Keratinocyte (primary cell): ENCODE data around the gene TMEM254. TPM values are rescaled to one million over a fixed set of nuclear protein-coding genes. Genes with fewer than 3 reads are reported as not detected.
"Not testable (repeated sequence)": the region's sequence is repeated elsewhere in the genome, so short reads cannot be mapped to it uniquely, and the experiment has no call there.

Source experiments
- DNase-seq: peaks from one replicate; pipeline ENCODE4 v3.0.0-alpha.2; 2011; ENCODE audit warnings: low read depth, missing footprints, low spot score
- FAIRE-seq: peaks from 2 replicates; lab custom pipeline; 2011; peaks lifted over from hg19 to GRCh38; lab: Jason Lieb, UNC
- H2AFZ ChIP-seq: 2 replicates; pipeline ENCODE4 v1.6.0; 2012; ENCODE audit warnings: low read length, control low read depth, inconsistent platforms; ENCODE audit not compliant: control insufficient read depth
- H3K27ac ChIP-seq: 2 replicates; pipeline ENCODE4 v1.5.1; 2011; ENCODE audit warnings: low read length; ENCODE audit not compliant: control insufficient read depth, insufficient read depth
- H3K27me3 ChIP-seq: 3 replicates; pipeline ENCODE4 v1.6.0; 2011; ENCODE audit warnings: low read length; ENCODE audit not compliant: control insufficient read depth, insufficient read depth; ENCODE audit errors: extremely low read depth
- H3K36me3 ChIP-seq, 2 experiments: 2 replicates in 1 of 2; 3 replicates in 1 of 2; pipeline ENCODE4 v1.5.1; 2011; ENCODE audit warnings: low read length in 2 of 2, mild to moderate bottlenecking in 1 of 2; ENCODE audit not compliant: control insufficient read depth in 2 of 2, insufficient read depth in 2 of 2; ENCODE audit errors: extremely low read depth in 1 of 2
- H3K4me1 ChIP-seq: 3 replicates; pipeline ENCODE4 v1.5.1; 2011; ENCODE audit warnings: low read length; ENCODE audit not compliant: control insufficient read depth, insufficient read depth; ENCODE audit errors: extremely low read depth
- H3K4me2 ChIP-seq: 3 replicates; pipeline ENCODE4 v1.6.0; 2011; ENCODE audit warnings: low read depth, low read length; ENCODE audit not compliant: control insufficient read depth, insufficient read depth; ENCODE audit errors: extremely low read depth
- H3K4me3 ChIP-seq, 3 experiments: fragments of 200-600 bp in 1 of 3; sonication (generic) in 1 of 3; 2 replicates in 2 of 3; 3 replicates in 1 of 3; pipeline ENCODE4 v1.5.1; 2011 to 2016; ENCODE audit warnings: low read length in 3 of 3, mild to moderate bottlenecking in 3 of 3, control low read depth in 2 of 3, inconsistent platforms in 1 of 3, low read depth in 1 of 3, mixed read lengths in 1 of 3, mixed run types in 1 of 3, moderate library complexity in 1 of 3; ENCODE audit not compliant: control insufficient read depth in 2 of 3, insufficient read depth in 2 of 3; ENCODE audit errors: extremely low read depth in 1 of 3
- H3K79me2 ChIP-seq: 2 replicates; pipeline ENCODE4 v1.6.0; 2012; ENCODE audit warnings: low read length; ENCODE audit not compliant: control insufficient read depth, insufficient read depth
- H3K9ac ChIP-seq: 3 replicates; pipeline ENCODE4 v1.6.0; 2011; ENCODE audit warnings: low read length; ENCODE audit not compliant: control insufficient read depth, insufficient read depth; ENCODE audit errors: extremely low read depth
- H3K9me1 ChIP-seq: 3 replicates; pipeline ENCODE4 v1.6.0; 2011; ENCODE audit warnings: low read length; ENCODE audit not compliant: control insufficient read depth, insufficient read depth; ENCODE audit errors: extremely low read depth
- H3K9me3 ChIP-seq: 2 replicates; pipeline ENCODE4 v1.5.1; 2012; ENCODE audit warnings: low read depth, low read length; ENCODE audit not compliant: control insufficient read depth
- H4K20me1 ChIP-seq: 3 replicates; pipeline ENCODE4 v1.6.0; 2011; ENCODE audit warnings: low read length; ENCODE audit not compliant: control insufficient read depth, insufficient read depth; ENCODE audit errors: extremely low read depth
- EZH2 ChIP-seq: IDR thresholded peaks from one replicate; pipeline ENCODE4 v1.6.1; 2012; ENCODE audit warnings: inconsistent platforms, mild to moderate bottlenecking, low read length, moderate library complexity
- dilution Hi-C: fragments of 300-500 bp; cut with MboI; formaldehyde crosslinking; loops from one replicate; pipeline ENCODE4 v1.7.0; 2020; ENCODE audit warnings: low sequenced_read_pairs; ENCODE audit not compliant: extremely low pct_ligation_motif_present
- polyA plus RNA-seq, 5 experiments: library from polyadenylated mRNA; depleted of rRNA in 3 of 5; stranded (reverse) in 3 of 5; stranded (forward) in 1 of 5; unstranded in 1 of 5; fragments of >200 nt; gene quantifications; 1 replicate in 1 of 5; 2 replicates in 3 of 5; 3 replicates in 1 of 5; pipeline versions ENCODE4 v1.2.1 to v1.2.3, GENCODE V29; 2011 to 2012; ENCODE audit warnings: missing spikeins in 2 of 5, low read depth in 1 of 5, low replicate concordance in 1 of 5
- TF ChIP-seq, protein P1 (sequence below), 3 experiments: IDR thresholded peaks in 1 of 3; conservative IDR thresholded peaks in 1 of 3; optimal IDR thresholded peaks in 1 of 3; 2 replicates in 2 of 3; 3 replicates in 1 of 3; pipeline versions ENCODE3 to v1.5.1; 2011; ENCODE audit warnings: low read length in 3 of 3, mild to moderate bottlenecking in 3 of 3, moderate library complexity in 2 of 3, control low read depth in 1 of 3, inconsistent platforms in 1 of 3; ENCODE audit not compliant: insufficient read depth in 2 of 3; ENCODE audit errors: extremely low read depth in 1 of 3

The TMEM254 gene
- polyA plus RNA-seq, 1 donor (not counting 4 experiments of a cell fraction or from before 2014, with no cell fraction given) = 34.0 TPM

DNA sequence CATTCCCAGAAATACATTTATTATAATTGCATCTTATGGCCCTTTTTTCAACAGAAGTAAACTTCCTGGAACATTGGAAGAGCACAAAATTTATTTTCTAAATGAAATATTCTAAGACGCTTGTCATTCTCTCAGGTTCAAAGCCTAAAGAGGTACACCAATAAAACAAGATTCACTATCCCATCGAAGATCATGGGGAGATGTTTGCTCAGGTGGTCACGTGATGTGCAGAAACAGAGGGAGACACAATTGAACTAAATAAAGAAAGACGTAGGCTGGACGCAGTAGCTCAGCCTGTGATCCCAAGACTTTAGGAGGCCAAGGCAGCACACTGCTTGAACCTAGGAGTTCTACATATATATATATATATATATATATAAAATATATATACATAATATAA lies 46.0 kb upstream of the TMEM254 start:
- no peak overlapping the region for H3K4me2 ChIP-seq
- H4K20me1 ChIP-seq = no peaks in the 10 kb centered on the region
- no peaks in the 10 kb centered on the region for H3K9me1 ChIP-seq
- no peak for TF ChIP-seq EZH2
- TF ChIP-seq, protein P1, sequence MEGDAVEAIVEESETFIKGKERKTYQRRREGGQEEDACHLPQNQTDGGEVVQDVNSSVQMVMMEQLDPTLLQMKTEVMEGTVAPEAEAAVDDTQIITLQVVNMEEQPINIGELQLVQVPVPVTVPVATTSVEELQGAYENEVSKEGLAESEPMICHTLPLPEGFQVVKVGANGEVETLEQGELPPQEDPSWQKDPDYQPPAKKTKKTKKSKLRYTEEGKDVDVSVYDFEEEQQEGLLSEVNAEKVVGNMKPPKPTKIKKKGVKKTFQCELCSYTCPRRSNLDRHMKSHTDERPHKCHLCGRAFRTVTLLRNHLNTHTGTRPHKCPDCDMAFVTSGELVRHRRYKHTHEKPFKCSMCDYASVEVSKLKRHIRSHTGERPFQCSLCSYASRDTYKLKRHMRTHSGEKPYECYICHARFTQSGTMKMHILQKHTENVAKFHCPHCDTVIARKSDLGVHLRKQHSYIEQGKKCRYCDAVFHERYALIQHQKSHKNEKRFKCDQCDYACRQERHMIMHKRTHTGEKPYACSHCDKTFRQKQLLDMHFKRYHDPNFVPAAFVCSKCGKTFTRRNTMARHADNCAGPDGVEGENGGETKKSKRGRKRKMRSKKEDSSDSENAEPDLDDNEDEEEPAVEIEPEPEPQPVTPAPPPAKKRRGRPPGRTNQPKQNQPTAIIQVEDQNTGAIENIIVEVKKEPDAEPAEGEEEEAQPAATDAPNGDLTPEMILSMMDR (optimal IDR thresholded peaks at IDR 0.05 in 1 of 3, IDR thresholded peaks at IDR 0.05 in 1 of 3, conservative IDR thresholded peaks at IDR 0.05 in 1 of 3; ENCODE audit: extremely low read depth in 1 of 3, insufficient read depth in 2 of 3, low read length in 3 of 3) = no peak
- H3K9me3 ChIP-seq = no peaks in the 10 kb centered on the region
- H3K4me3 ChIP-seq = no peak overlapping the region
- no peak overlapping the region for H2AFZ ChIP-seq
- H3K36me3 ChIP-seq = no peaks in the 10 kb centered on the region
- dilution Hi-C loops = no loop called here
- no peaks in the 10 kb centered on the region for H3K27me3 ChIP-seq
- DNase-seq = no peak
- FAIRE-seq = no peak
- no peak overlapping the region for H3K27ac ChIP-seq
- H3K4me1 ChIP-seq = no peaks in the 10 kb centered on the region
- no peaks in the 10 kb centered on the region for H3K79me2 ChIP-seq
- H3K9ac ChIP-seq = no peak overlapping the region

DNA sequence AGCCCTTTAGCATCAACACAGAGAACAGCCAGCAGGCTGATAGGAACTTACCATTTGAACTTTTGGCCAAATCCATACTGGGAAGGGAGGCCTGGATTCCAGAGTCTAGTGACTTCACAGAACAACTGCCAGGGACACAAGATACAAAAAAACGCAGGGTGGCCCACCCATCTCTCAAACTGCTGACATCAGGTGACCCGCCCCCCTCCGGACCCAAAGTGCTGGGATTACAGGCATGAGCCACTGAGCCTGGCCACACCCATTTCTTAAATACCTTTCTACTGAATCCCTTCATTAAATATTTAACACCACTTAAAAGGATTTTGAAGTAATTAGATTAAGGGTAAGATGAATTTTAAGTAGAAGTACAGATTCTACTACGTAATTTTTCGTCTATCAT lies 43.7 kb upstream of the TMEM254 start:
- H3K9me1 ChIP-seq, H2AFZ ChIP-seq, H3K36me3 ChIP-seq, H3K4me2 ChIP-seq, H3K4me1 ChIP-seq, H4K20me1 ChIP-seq, H3K27ac ChIP-seq, H3K4me3 ChIP-seq, FAIRE-seq, H3K79me2 ChIP-seq, H3K9ac ChIP-seq, H3K9me3 ChIP-seq, DNase-seq, H3K27me3 ChIP-seq, dilution Hi-C loops: not testable (repeated sequence)

DNA sequence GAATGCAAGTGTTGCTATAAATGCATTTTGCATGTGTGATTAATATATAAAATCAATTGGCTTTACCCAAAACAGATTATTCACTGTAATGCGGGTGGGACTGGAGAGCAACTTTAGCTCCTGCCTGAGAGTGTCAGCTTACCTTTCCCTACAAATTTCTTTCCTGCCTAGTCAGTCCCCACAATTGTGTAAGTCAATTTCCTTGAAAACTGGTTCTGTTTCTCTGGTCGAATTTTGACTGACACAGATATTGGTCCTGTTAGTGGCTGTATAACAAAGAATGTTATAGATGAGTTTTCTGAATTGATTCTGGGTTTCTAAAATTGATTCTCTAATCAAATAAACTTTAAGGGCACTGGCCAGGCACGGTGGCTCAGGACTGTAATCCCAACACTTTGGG lies 43.0 kb upstream of the TMEM254 start:
- H3K4me2 ChIP-seq, H3K27ac ChIP-seq, H4K20me1 ChIP-seq, H3K79me2 ChIP-seq, H3K9me1 ChIP-seq, H3K4me1 ChIP-seq, H2AFZ ChIP-seq, H3K9me3 ChIP-seq, dilution Hi-C loops, H3K27me3 ChIP-seq, DNase-seq, FAIRE-seq, H3K9ac ChIP-seq, H3K36me3 ChIP-seq, H3K4me3 ChIP-seq: not testable (repeated sequence)

DNA sequence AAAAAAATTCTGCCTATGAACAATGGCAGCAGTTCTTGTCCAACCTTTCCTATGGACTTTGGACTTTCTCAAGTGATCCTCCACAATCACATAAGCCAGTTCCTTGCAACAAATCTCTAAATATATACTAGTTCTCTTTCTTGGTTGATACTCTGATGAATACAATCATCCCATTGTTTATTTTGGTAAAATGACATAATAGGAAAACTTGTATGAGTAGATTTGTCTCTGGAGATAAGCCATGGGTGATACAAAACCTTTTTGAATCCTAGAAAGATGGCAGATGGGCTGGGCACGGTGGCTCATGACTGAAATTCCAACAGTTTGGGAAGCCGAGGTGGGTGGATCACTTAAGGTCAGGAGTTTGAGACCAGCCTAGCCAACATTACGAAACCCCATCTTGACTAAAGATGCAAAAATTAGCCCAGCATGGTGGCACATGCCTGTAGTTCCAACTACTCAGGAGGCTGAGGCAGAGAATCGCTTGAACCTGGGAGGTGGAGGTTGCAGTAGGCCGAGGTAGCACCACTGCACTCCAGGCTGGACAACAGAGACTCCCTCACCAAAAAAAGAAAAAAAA lies 41.5 kb upstream of the TMEM254 start:
- H4K20me1 ChIP-seq, H3K4me3 ChIP-seq, H3K79me2 ChIP-seq, H3K27me3 ChIP-seq, H3K9me1 ChIP-seq, H3K36me3 ChIP-seq, H3K9ac ChIP-seq, H2AFZ ChIP-seq, DNase-seq, H3K4me1 ChIP-seq, H3K27ac ChIP-seq, H3K4me2 ChIP-seq, FAIRE-seq, dilution Hi-C loops, H3K9me3 ChIP-seq: not testable (repeated sequence)
